Activated naive CD4-positive, alpha-beta T cell treated with anti-CD3 and anti-CD28 coated beads for 36 hours (primary cell): ENCODE measurements around the gene IGF2R. TPM values are rescaled to one million over a fixed set of nuclear protein-coding genes. Genes with fewer than 3 reads are reported as not detected.
A peak's percentile ranks its signal among the peaks of the same experiment; 100 is the strongest.
"Not testable (repeated sequence)": the region's sequence is repeated elsewhere in the genome, so short reads cannot be mapped to it uniquely, and the experiment has no call there.

Experiments used
- CTCF ChIA-PET: fragments of 350-600 bp; sonication (Branson Sonifier 250); formaldehyde crosslinking; loops from one replicate; lab custom pipeline; 2021; ENCODE audit warnings: antibody characterized with exemption; lab: Charles Lee
- DNase-seq: peaks from one replicate; pipeline ENCODE4 v3.0.0-alpha.2; 2020
- H3K27ac Mint-ChIP-seq: one replicate; pipeline ENCODE4 v1.8.0; 2021; ENCODE audit warnings: mild to moderate bottlenecking, mixed read lengths
- H3K27me3 Mint-ChIP-seq: one replicate; pipeline ENCODE4 v1.8.0; 2021; ENCODE audit warnings: low read depth, mixed read lengths
- H3K36me3 Mint-ChIP-seq: one replicate; pipeline ENCODE4 v1.8.0; 2021; ENCODE audit warnings: low read depth, mixed read lengths
- H3K4me1 Mint-ChIP-seq: one replicate; pipeline ENCODE4 v1.8.0; 2021; ENCODE audit warnings: low read depth, mixed read lengths
- H3K4me3 Mint-ChIP-seq: one replicate; pipeline ENCODE4 v1.8.0; 2021; ENCODE audit warnings: mild to moderate bottlenecking, moderate library complexity, mixed read lengths
- H3K9me3 Mint-ChIP-seq: one replicate; pipeline ENCODE4 v1.8.0; 2021; ENCODE audit warnings: mixed read lengths
- intact Hi-C: fragments of 100-400 bp; cut with micrococcal nuclease; formaldehyde crosslinking; loops from one replicate; pipeline ENCODE4 v1.15.1; 2023
- total RNA-seq, 2 experiments: library from RNA; stranded (reverse); gene quantifications; one replicate each; pipeline ENCODE4 v1.2.3, GENCODE V29; 2021

The IGF2R gene
- total RNA-seq, 2 experiments from 2014 or later, result 42.1 to 44.5 TPM

- H3K36me3 Mint-ChIP-seq, result no peaks in the 10 kb centered on the region
- H3K9me3 Mint-ChIP-seq, result no peaks in the 10 kb centered on the region
- H3K27ac Mint-ChIP-seq, result no peak overlapping the region
- peaks cover 4% of the 10 kb centered on the region for H3K27me3 Mint-ChIP-seq
- intact Hi-C loops, result no loop called here
- no peak for DNase-seq
- no peak overlapping the region for H3K4me3 Mint-ChIP-seq
- CTCF ChIA-PET, result interaction anchor here (1.2 kb wide), 1 partner anchor 93 kb away, joined by 3 read pairs; no protein-coding TSS in a partner anchor
- H3K4me1 Mint-ChIP-seq, result peaks cover 10% of the 10 kb centered on the region
These were observed 11.7 kb upstream of the IGF2R start for GRCh38 chr6:159957071-159957673.

GRCh38 chr6:159959165-159959975 is 9.5 kb upstream of the IGF2R start:
- H3K36me3 Mint-ChIP-seq, result no peaks in the 10 kb centered on the region
- DNase-seq, result no peak
- H3K4me1 Mint-ChIP-seq, result peaks cover 10% of the 10 kb centered on the region
- H3K4me3 Mint-ChIP-seq, result no peak overlapping the region
- no peak overlapping the region for H3K27ac Mint-ChIP-seq
- no peaks in the 10 kb centered on the region for H3K9me3 Mint-ChIP-seq
- no peaks in the 10 kb centered on the region for H3K27me3 Mint-ChIP-seq
- intact Hi-C loops, result no loop called here
- CTCF ChIA-PET, result interaction anchor here (0.6 kb wide), 1 partner anchor 14 kb away, joined by 3 read pairs; no protein-coding TSS in a partner anchor

- Mint-ChIP-seq H3K27me3 (no peaks in the 10 kb centered on the region), H3K27ac (no peak overlapping the region), H3K9me3 (no peaks in the 10 kb centered on the region), H3K4me3 (no peak overlapping the region), H3K4me1 (peaks cover 10% of the 10 kb centered on the region), H3K36me3 (no peaks in the 10 kb centered on the region)
- CTCF ChIA-PET, result interaction anchor here (0.6 kb wide), 1 partner anchor 14 kb away, joined by 3 read pairs; no protein-coding TSS in a partner anchor
- no peak for DNase-seq
- intact Hi-C loops, result no loop called here
These were observed 8.9 kb upstream of the IGF2R start for GRCh38 chr6:159959976-159960384.

- DNase-seq, result no peak
- no peaks in the 10 kb centered on the region for H3K9me3 Mint-ChIP-seq
- CTCF ChIA-PET, result no interaction called here
- H3K36me3 Mint-ChIP-seq, result no peaks in the 10 kb centered on the region
- peaks cover 9% of the 10 kb centered on the region for H3K4me1 Mint-ChIP-seq
- no peak overlapping the region for H3K4me3 Mint-ChIP-seq
- H3K27ac Mint-ChIP-seq, result no peak overlapping the region
- intact Hi-C loops, result no loop called here
- no peaks in the 10 kb centered on the region for H3K27me3 Mint-ChIP-seq
These were observed 8.4 kb upstream of the IGF2R start for GRCh38 chr6:159960485-159960884.

- H3K9me3 Mint-ChIP-seq, result no peaks in the 10 kb centered on the region
- no peak overlapping the region for H3K27ac Mint-ChIP-seq
- no peaks in the 10 kb centered on the region for H3K27me3 Mint-ChIP-seq
- H3K4me3 Mint-ChIP-seq, result no peak overlapping the region
- no peak for DNase-seq
- H3K4me1 Mint-ChIP-seq, result no peaks in the 10 kb centered on the region
- intact Hi-C loops, result no loop called here
- CTCF ChIA-PET, result interaction anchor here (1.2 kb wide), 1 partner anchor 12 kb away, joined by 3 read pairs; no protein-coding TSS in a partner anchor
- no peaks in the 10 kb centered on the region for H3K36me3 Mint-ChIP-seq
These were observed 7.4 kb upstream of the IGF2R start for GRCh38 chr6:159961528-159961927.

- DNase-seq, result no peak
- Mint-ChIP-seq H3K4me1 (peaks cover 4% of the 10 kb centered on the region), H3K27ac (no peak overlapping the region), H3K4me3 (no peak overlapping the region), H3K9me3 (no peaks in the 10 kb centered on the region), H3K36me3 (no peaks in the 10 kb centered on the region), H3K27me3 (no peaks in the 10 kb centered on the region)
- CTCF ChIA-PET, result no interaction called here
- intact Hi-C loops, result no loop called here
These were observed 5.8 kb upstream of the IGF2R start for GRCh38 chr6:159963111-159963510.

- Mint-ChIP-seq H3K4me1 (peaks cover 4% of the 10 kb centered on the region), H3K27ac (no peak overlapping the region), H3K27me3 (no peaks in the 10 kb centered on the region), H3K4me3 (no peak overlapping the region), H3K36me3 (no peaks in the 10 kb centered on the region), H3K9me3 (no peaks in the 10 kb centered on the region)
- CTCF ChIA-PET, result no interaction called here
- DNase-seq, result no peak
- intact Hi-C loops, result no loop called here
These were observed 4.8 kb upstream of the IGF2R start for GRCh38 chr6:159964046-159964445.

GRCh38 chr6:159966339-159966738 is 2.5 kb upstream of the IGF2R start:
- DNase-seq, result no peak
- peaks cover 18% of the 10 kb centered on the region for H3K4me1 Mint-ChIP-seq
- H3K27me3 Mint-ChIP-seq, result no peaks in the 10 kb centered on the region
- H3K4me3 Mint-ChIP-seq, result no peak overlapping the region
- no peak overlapping the region for H3K27ac Mint-ChIP-seq
- CTCF ChIA-PET, result interaction anchor here (0.6 kb wide), 1 partner anchor 10 kb away, joined by 3 read pairs; no protein-coding TSS in a partner anchor
- no peaks in the 10 kb centered on the region for H3K36me3 Mint-ChIP-seq
- no peaks in the 10 kb centered on the region for H3K9me3 Mint-ChIP-seq
- intact Hi-C loops, result no loop called here

GRCh38 chr6:159966981-159967380 is 1.9 kb upstream of the IGF2R start:
- Mint-ChIP-seq H3K9me3 (no peaks in the 10 kb centered on the region), H3K4me3 (no peak overlapping the region), H3K27ac (no peak overlapping the region), H3K4me1 (peaks cover 20% of the 10 kb centered on the region), H3K27me3 (no peaks in the 10 kb centered on the region), H3K36me3 (no peaks in the 10 kb centered on the region)
- CTCF ChIA-PET, result interaction anchor here (1.2 to 2.1 kb wide), 4 partner anchors 23 to 705 kb away, joined by 3 to 7 read pairs (median 6); no protein-coding TSS in a partner anchor
- intact Hi-C loops, result no loop called here
- no peak for DNase-seq

- H3K9me3 Mint-ChIP-seq, H3K36me3 Mint-ChIP-seq, H3K27me3 Mint-ChIP-seq, H3K27ac Mint-ChIP-seq, DNase-seq: not testable (repeated sequence)
- Mint-ChIP-seq H3K4me3 (peak overlapping the region; percentile 87), H3K4me1 (peaks cover 26% of the 10 kb centered on the region)
- intact Hi-C loops, result loop anchor here (1.0 to 2.0 kb wide), 3 partner anchors 36 to 241 kb away; partner anchors contain the start of genes TCP1 and WTAP
- CTCF ChIA-PET, result interaction anchor here (0.6 to 2.1 kb wide), 12 partner anchors 11 to 705 kb away, joined by 3 to 7 read pairs (median 4); no protein-coding TSS in a partner anchor
These were observed 1.3 kb upstream of the IGF2R start for GRCh38 chr6:159967621-159968020.

- peak overlapping the region; percentile 80 for H3K27ac Mint-ChIP-seq
- CTCF ChIA-PET, result interaction anchor here (2.1 kb wide), 1 partner anchor 21 kb away, joined by 7 read pairs; no protein-coding TSS in a partner anchor
- peaks cover 44% of the 10 kb centered on the region for H3K4me1 Mint-ChIP-seq
- no peaks in the 10 kb centered on the region for H3K36me3 Mint-ChIP-seq
- intact Hi-C loops, result loop anchor here (2.0 kb wide), 1 partner anchor 243 kb away; the partner anchor contains the start of gene WTAP
- H3K4me3 Mint-ChIP-seq, result peak overlapping the region; percentile 86
- DNase-seq, result peak; percentile 30
- no peaks in the 10 kb centered on the region for H3K27me3 Mint-ChIP-seq
- H3K9me3 Mint-ChIP-seq, result no peaks in the 10 kb centered on the region
These were observed 476 bp downstream of the IGF2R start for GRCh38 chr6:159969204-159969912.

GRCh38 chr6:159969921-159970320 is 1.0 kb downstream of the IGF2R start:
- DNase-seq, result peak; percentile 54
- CTCF ChIA-PET, result interaction anchor here (0.7 kb wide), 1 partner anchor 9 kb away, joined by 3 read pairs; no protein-coding TSS in a partner anchor
- H3K27me3 Mint-ChIP-seq, result no peaks in the 10 kb centered on the region
- peak overlapping the region; percentile 86 for H3K4me3 Mint-ChIP-seq
- intact Hi-C loops, result loop anchor here (1.0 to 10.0 kb wide), 3 partner anchors 9 to 905 kb away; partner anchors contain the start of gene WTAP
- no peaks in the 10 kb centered on the region for H3K36me3 Mint-ChIP-seq
- H3K27ac Mint-ChIP-seq, result peak overlapping the region; percentile 80
- no peaks in the 10 kb centered on the region for H3K9me3 Mint-ChIP-seq
- H3K4me1 Mint-ChIP-seq, result peaks cover 49% of the 10 kb centered on the region
